HEK293T (cell line): Measurements from ENCODE around the gene NMNAT2.

Source experiments
- SUZ12 ChIP-seq: fragments of 450-650 bp; IDR thresholded peaks from 2 replicates; pipeline ENCODE4 v1.6.1; 2016; ENCODE audit warnings: mild to moderate bottlenecking
- TARDBP ChIP-seq: fragments of 450-650 bp; IDR thresholded peaks from 2 replicates; pipeline ENCODE4 v1.6.1; 2016

GRCh38 chr1:183460596-183460995 is 42.4 kb upstream of the NMNAT2 start:
- no peak for TF ChIP-seq TARDBP
- no peak for TF ChIP-seq SUZ12
